HepG2 (cell line): ENCODE measurements around the gene SLC11A1. TPM values are rescaled to one million over a fixed set of nuclear protein-coding genes. Genes with fewer than 3 reads are reported as not detected.

ENCODE experiments used
- EEA1 ChIP-seq: sonication (generic); formaldehyde crosslinking; IDR thresholded peaks from 2 replicates; pipeline ENCODE4 v1.5.1; 2020; ENCODE audit warnings: mild to moderate bottlenecking, missing genetic modification reagents, borderline replicate concordance
- EED ChIP-seq: sonication (generic); formaldehyde crosslinking; IDR thresholded peaks from 2 replicates; pipeline ENCODE4 v1.5.0; 2020; ENCODE audit warnings: mild to moderate bottlenecking, missing genetic modification reagents
- HCFC1 ChIP-seq: fragments of 150-350 bp; IDR thresholded peaks from 2 replicates; pipeline ENCODE4 v1.6.1; 2014; ENCODE audit warnings: low read depth, low read length
- MNT ChIP-seq: fragments of 450-650 bp; IDR thresholded peaks from 2 replicates; pipeline ENCODE4 v1.6.1; 2016
- THYN1 ChIP-seq: sonication (generic); formaldehyde crosslinking; IDR thresholded peaks from 2 replicates; pipeline ENCODE4 v1.8.1; 2023; ENCODE audit warnings: low read depth, mild to moderate bottlenecking, moderate library complexity, missing genetic modification reagents, borderline replicate concordance
- ZNF276 ChIP-seq: sonication (generic); formaldehyde crosslinking; IDR thresholded peaks from 2 replicates; pipeline ENCODE4 v1.4.0; 2020; ENCODE audit warnings: mild to moderate bottlenecking, low read depth, missing genetic modification reagents
- ZNF552 ChIP-seq: sonication (generic); formaldehyde crosslinking; IDR thresholded peaks from 2 replicates; pipeline ENCODE4 v1.9.0; 2022; ENCODE audit warnings: missing genetic modification reagents, mild to moderate bottlenecking, borderline replicate concordance
- ZNF619 ChIP-seq: sonication (generic); formaldehyde crosslinking; IDR thresholded peaks from 2 replicates; pipeline ENCODE4 v1.4.0; 2020; ENCODE audit warnings: mild to moderate bottlenecking, missing genetic modification reagents
- ZNF746 ChIP-seq: sonication (generic); formaldehyde crosslinking; IDR thresholded peaks from 2 replicates; pipeline ENCODE4 v1.8.0; 2022; ENCODE audit warnings: mild to moderate bottlenecking, missing genetic modification reagents
- ZNF772 ChIP-seq: sonication (generic); formaldehyde crosslinking; IDR thresholded peaks from 2 replicates; pipeline ENCODE4 v1.5.0; 2020; ENCODE audit warnings: mild to moderate bottlenecking, missing genetic modification reagents
- ZNF777 ChIP-seq: sonication (generic); formaldehyde crosslinking; IDR thresholded peaks from 2 replicates; pipeline ENCODE4 v1.4.0; 2020; ENCODE audit warnings: missing genetic modification reagents
- ZNF83 ChIP-seq: sonication (generic); formaldehyde crosslinking; IDR thresholded peaks from 2 replicates; pipeline ENCODE4 v1.4.0; 2020; ENCODE audit warnings: missing genetic modification reagents, mild to moderate bottlenecking, borderline replicate concordance
- polyA plus RNA-seq, 8 experiments: library from polyadenylated mRNA; depleted of rRNA in 3 of 8; stranded (reverse) in 7 of 8; unstranded in 1 of 8; fragments of >200 nt; fragmentation: Illumina TruSeq in 4 of 8; extraction: Trizol in 4 of 8; gene quantifications; 2 replicates each; pipeline versions ENCODE4 v1.2.1 to v1.2.3, GENCODE V29; 2011 to 2016; ENCODE audit warnings: low read depth in 4 of 8, missing spikeins in 1 of 8, mixed read lengths in 1 of 8; ENCODE audit not compliant: insufficient read depth in 1 of 8
- total RNA-seq, 5 experiments: library from RNA; depleted of rRNA; stranded (reverse); fragments of >200 nt; fragmentation: Illumina TruSeq; extraction: Trizol; gene quantifications; 2 replicates each; pipeline ENCODE4 v1.2.3, GENCODE V29; 2016; ENCODE audit warnings: low read depth in 1 of 5
- TF ChIP-seq, protein P1 (sequence below): sonication (generic); formaldehyde crosslinking; IDR thresholded peaks from 2 replicates; pipeline ENCODE4 v1.4.0; 2020; ENCODE audit warnings: mild to moderate bottlenecking, missing genetic modification reagents
- TF ChIP-seq, protein P2 (sequence below): sonication (generic); formaldehyde crosslinking; IDR thresholded peaks from 2 replicates; pipeline ENCODE4 v1.5.0; 2020; ENCODE audit warnings: missing genetic modification reagents

Gene SLC11A1
- total and polyA plus RNA-seq, 2 of the 13 experiments (the other 11 are each of a cell fraction or from before 2014, with no cell fraction given), result 0.33 to 2.3 TPM

- TF ChIP-seq, protein P1, sequence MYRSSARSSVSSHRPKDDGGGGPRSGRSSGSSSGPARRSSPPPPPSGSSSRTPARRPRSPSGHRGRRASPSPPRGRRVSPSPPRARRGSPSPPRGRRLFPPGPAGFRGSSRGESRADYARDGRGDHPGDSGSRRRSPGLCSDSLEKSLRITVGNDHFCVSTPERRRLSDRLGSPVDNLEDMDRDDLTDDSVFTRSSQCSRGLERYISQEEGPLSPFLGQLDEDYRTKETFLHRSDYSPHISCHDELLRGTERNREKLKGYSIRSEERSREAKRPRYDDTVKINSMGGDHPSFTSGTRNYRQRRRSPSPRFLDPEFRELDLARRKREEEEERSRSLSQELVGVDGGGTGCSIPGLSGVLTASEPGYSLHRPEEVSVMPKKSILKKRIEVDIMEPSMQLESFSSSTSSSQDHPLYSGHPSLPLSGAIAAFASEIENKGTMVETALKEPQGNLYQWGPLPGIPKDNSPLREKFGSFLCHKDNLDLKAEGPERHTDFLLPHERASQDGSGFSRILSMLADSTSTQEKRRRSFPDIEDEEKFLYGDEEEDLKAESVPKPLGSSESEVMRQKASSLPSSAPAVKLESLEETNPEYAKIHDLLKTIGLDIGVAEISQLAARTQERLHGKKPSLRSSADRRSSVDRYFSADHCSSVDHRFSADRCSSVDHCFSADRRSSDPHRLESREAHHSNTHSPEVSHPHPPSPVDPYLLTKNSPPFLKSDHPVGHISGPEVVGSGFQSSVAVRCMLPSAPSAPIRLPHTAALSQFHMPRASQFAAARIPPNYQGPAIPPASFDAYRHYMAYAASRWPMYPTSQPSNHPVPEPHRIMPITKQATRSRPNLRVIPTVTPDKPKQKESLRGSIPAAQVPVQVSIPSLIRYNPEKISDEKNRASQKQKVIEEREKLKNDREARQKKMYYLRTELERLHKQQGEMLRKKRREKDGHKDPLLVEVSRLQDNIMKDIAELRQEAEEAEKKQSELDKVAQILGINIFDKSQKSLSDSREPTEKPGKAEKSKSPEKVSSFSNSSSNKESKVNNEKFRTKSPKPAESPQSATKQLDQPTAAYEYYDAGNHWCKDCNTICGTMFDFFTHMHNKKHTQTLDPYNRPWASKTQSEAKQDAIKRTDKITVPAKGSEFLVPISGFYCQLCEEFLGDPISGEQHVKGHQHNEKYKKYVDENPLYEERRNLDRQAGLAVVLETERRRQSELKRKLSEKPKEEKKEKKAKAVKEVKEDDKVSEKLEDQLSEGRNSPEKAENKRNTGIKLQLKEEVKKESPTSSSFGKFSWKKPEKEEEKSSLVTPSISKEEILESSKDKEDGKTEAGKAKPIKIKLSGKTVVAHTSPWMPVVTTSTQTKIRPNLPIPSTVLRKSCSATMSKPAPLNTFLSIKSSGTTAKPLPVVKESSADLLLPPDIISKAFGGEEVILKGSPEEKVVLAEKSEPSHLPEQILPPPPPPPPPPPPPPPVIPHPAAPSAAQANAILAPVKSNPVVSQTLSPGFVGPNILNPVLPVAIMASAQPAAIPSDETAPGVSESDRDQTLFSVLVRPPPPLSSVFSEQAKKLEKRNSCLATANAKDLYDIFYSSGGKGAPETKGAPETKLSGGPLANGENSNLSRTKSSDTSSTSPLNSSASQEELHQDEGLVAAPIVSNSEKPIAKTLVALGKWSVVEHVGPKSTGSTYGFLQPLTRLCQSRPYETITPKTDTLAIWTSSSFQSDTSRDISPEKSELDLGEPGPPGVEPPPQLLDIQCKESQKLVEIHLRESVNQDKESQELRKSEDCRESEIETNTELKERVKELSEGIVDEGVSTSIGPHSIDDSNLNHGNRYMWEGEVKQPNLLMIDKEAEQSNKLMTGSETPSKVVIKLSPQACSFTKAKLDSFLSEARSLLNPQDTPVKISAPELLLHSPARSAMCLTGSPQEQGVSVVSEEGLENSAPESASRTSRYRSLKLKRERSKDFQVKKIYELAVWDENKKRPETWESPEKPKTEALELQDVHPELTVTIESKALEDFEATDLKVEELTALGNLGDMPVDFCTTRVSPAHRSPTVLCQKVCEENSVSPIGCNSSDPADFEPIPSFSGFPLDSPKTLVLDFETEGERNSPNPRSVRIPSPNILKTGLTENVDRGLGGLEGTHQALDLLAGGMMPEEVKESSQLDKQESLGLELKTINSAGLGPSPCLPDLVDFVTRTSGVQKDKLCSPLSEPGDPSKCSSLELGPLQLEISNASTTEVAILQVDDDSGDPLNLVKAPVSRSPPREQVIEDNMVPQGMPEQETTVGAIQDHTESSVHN, result no peak; the same call in none of the 2 replicates
- TF ChIP-seq ZNF746 (peak; percentile 94), ZNF777 (CRISPR knock-in tag) (no peak), ZNF619 (CRISPR knock-in tag) (peak; percentile 60; the same call in 1 of the 2 replicates), MNT (peak; percentile 54), EED (0 out of 2 replicates have a peak, but pooled peaks have one; percentile 4), ZNF772 (CRISPR knock-in tag) (peak; percentile 98; the same call in 1 of the 2 replicates), HCFC1 (no peak), ZNF83 (no peak; the same call in 1 of the 2 replicates), EEA1 (CRISPR knock-in tag) (no peak), ZNF276 (CRISPR knock-in tag) (peak; percentile 88; the same call in 1 of the 2 replicates), THYN1 (CRISPR knock-in tag) (no peak), ZNF552 (peak; percentile 96)
- TF ChIP-seq, protein P2, sequence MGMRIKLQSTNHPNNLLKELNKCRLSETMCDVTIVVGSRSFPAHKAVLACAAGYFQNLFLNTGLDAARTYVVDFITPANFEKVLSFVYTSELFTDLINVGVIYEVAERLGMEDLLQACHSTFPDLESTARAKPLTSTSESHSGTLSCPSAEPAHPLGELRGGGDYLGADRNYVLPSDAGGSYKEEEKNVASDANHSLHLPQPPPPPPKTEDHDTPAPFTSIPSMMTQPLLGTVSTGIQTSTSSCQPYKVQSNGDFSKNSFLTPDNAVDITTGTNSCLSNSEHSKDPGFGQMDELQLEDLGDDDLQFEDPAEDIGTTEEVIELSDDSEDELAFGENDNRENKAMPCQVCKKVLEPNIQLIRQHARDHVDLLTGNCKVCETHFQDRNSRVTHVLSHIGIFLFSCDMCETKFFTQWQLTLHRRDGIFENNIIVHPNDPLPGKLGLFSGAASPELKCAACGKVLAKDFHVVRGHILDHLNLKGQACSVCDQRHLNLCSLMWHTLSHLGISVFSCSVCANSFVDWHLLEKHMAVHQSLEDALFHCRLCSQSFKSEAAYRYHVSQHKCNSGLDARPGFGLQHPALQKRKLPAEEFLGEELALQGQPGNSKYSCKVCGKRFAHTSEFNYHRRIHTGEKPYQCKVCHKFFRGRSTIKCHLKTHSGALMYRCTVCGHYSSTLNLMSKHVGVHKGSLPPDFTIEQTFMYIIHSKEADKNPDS (CRISPR knock-in tag), result peak; percentile 86
Observed at GRCh38 chr2:218444692-218445357, 62.8 kb downstream of the SLC11A1 start (continued).
